ENCODE data around the gene INPP5D. TPM values are rescaled to one million over a fixed set of nuclear protein-coding genes. Genes with fewer than 3 reads are reported as not detected.
A peak's percentile ranks its signal among the peaks of the same experiment; 100 is the strongest.

The INPP5D gene
- total and polyA plus RNA-seq, 4 donors = 2.9 to 18.8 (median 6.6) TPM

GRCh38 chr2:233013027-233013461 is 47.1 kb upstream of the INPP5D start, which contains the start of gene NGEF (continued):
- TF ChIP-seq, protein P1, sequence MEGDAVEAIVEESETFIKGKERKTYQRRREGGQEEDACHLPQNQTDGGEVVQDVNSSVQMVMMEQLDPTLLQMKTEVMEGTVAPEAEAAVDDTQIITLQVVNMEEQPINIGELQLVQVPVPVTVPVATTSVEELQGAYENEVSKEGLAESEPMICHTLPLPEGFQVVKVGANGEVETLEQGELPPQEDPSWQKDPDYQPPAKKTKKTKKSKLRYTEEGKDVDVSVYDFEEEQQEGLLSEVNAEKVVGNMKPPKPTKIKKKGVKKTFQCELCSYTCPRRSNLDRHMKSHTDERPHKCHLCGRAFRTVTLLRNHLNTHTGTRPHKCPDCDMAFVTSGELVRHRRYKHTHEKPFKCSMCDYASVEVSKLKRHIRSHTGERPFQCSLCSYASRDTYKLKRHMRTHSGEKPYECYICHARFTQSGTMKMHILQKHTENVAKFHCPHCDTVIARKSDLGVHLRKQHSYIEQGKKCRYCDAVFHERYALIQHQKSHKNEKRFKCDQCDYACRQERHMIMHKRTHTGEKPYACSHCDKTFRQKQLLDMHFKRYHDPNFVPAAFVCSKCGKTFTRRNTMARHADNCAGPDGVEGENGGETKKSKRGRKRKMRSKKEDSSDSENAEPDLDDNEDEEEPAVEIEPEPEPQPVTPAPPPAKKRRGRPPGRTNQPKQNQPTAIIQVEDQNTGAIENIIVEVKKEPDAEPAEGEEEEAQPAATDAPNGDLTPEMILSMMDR (IDR thresholded peaks at IDR 0.05; ENCODE audit: low read depth, low read length, missing input control) = no peak
- TF ChIP-seq, protein P2, sequence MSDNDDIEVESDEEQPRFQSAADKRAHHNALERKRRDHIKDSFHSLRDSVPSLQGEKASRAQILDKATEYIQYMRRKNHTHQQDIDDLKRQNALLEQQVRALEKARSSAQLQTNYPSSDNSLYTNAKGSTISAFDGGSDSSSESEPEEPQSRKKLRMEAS (IDR thresholded peaks at IDR 0.05) = peak; percentile 99
- TF ChIP-seq FOXA1 (IDR thresholded peaks at IDR 0.05) (peak; percentile 97), HNF4A (conservative IDR thresholded peaks at IDR 0.05) (peak; percentile 92 to 93)

DNA sequence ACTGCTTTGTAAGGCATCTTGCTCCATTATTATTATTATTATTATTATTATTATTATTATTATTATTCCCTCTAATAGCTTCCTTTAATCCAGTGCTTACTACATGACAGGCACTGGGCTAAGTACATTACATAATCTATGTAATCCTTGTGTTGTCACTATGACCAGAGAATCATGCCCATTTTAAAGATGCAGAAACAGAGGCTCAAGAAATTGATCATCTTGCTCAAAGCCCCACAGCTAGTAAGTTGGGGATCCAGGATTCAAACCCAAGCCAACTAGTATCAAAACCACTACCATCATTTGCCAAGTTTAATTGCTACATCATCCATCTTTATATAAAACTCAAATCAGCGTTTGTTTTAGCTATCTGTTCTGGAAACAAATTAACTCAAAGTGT is 46.5 kb upstream of the INPP5D start:
- no peak overlapping the region for H3K9ac ChIP-seq (ENCODE audit: low read depth in 1 of 2, low read length in 2 of 2)
- H3K36me3 ChIP-seq (ENCODE audit: control insufficient read depth in 4 of 4, insufficient read depth in 3 of 4, low read depth in 1 of 4, low read length in 3 of 4) = no peaks in the 10 kb centered on the region
- H3K27me3 ChIP-seq (ENCODE audit: control insufficient read depth in 4 of 4, insufficient read depth in 4 of 4, low read length in 3 of 4) = no peaks in the 10 kb centered on the region
- H3K27ac ChIP-seq (ENCODE audit: low read depth in 1 of 2, low read length in 2 of 2) = peak overlapping the region; percentile 85 to 86
- TF ChIP-seq NR2F2 (IDR thresholded peaks at IDR 0.05) = no peak
- TF ChIP-seq YY1 (IDR thresholded peaks at IDR 0.05) = no peak
- no peak for TF ChIP-seq ATF3 (IDR thresholded peaks at IDR 0.05)
- no peak for TF ChIP-seq TAF1 (conservative IDR thresholded peaks at IDR 0.05)
- TF ChIP-seq, protein P2 (IDR thresholded peaks at IDR 0.05) = no peak
- TF ChIP-seq, protein P3, sequence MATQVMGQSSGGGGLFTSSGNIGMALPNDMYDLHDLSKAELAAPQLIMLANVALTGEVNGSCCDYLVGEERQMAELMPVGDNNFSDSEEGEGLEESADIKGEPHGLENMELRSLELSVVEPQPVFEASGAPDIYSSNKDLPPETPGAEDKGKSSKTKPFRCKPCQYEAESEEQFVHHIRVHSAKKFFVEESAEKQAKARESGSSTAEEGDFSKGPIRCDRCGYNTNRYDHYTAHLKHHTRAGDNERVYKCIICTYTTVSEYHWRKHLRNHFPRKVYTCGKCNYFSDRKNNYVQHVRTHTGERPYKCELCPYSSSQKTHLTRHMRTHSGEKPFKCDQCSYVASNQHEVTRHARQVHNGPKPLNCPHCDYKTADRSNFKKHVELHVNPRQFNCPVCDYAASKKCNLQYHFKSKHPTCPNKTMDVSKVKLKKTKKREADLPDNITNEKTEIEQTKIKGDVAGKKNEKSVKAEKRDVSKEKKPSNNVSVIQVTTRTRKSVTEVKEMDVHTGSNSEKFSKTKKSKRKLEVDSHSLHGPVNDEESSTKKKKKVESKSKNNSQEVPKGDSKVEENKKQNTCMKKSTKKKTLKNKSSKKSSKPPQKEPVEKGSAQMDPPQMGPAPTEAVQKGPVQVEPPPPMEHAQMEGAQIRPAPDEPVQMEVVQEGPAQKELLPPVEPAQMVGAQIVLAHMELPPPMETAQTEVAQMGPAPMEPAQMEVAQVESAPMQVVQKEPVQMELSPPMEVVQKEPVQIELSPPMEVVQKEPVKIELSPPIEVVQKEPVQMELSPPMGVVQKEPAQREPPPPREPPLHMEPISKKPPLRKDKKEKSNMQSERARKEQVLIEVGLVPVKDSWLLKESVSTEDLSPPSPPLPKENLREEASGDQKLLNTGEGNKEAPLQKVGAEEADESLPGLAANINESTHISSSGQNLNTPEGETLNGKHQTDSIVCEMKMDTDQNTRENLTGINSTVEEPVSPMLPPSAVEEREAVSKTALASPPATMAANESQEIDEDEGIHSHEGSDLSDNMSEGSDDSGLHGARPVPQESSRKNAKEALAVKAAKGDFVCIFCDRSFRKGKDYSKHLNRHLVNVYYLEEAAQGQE (IDR thresholded peaks at IDR 0.05) = no peak
- TF ChIP-seq HNF4G (IDR thresholded peaks at IDR 0.05) = no peak
- TF ChIP-seq RAD21 (IDR thresholded peaks at IDR 0.05) = no peak
- TF ChIP-seq, protein P1 (IDR thresholded peaks at IDR 0.05; ENCODE audit: low read depth, low read length, missing input control) = no peak
- no peak for TF ChIP-seq EGR1 (IDR thresholded peaks at IDR 0.05; ENCODE audit: low read depth in 2 of 2)
- no peak for TF ChIP-seq HNF4A (conservative IDR thresholded peaks at IDR 0.05)
- no peak for TF ChIP-seq JUND (IDR thresholded peaks at IDR 0.05)
- no peak for TF ChIP-seq GABPA (IDR thresholded peaks at IDR 0.05 in 1 of 2, conservative IDR thresholded peaks at IDR 0.05 in 1 of 2)
- no peak for TF ChIP-seq FOXA1 (IDR thresholded peaks at IDR 0.05)
- TF ChIP-seq ZBTB33 (IDR thresholded peaks at IDR 0.05) = no peak
- no peak for TF ChIP-seq FOXA2 (IDR thresholded peaks at IDR 0.05)
- no peak for TF ChIP-seq RXRA (IDR thresholded peaks at IDR 0.05)
- TF ChIP-seq SP1 (IDR thresholded peaks at IDR 0.05) = no peak
- H3K9me3 ChIP-seq (ENCODE audit: control insufficient read depth in 4 of 4, low read length in 3 of 4) = no peaks in the 10 kb centered on the region
- H3K4me1 ChIP-seq (ENCODE audit: control insufficient read depth in 4 of 4, insufficient read depth in 4 of 4, low read length in 3 of 4) = peaks cover 13 to 30% (median 21%) of the 10 kb centered on the region in 4 donors
- DNase-seq (ENCODE audit: low spot score) = no peak
- 35% methylated on average over 1 of the region's 1 CpG for WGBS
- H3K4me3 ChIP-seq (ENCODE audit: low read depth in 1 of 3, low read length in 3 of 3) = no peak overlapping the region

All from liver (tissue), 9 donors.